KOPT-K1 (cell line): ENCODE data around the gene GRID1.
"Not testable (repeated sequence)": the region's sequence is repeated elsewhere in the genome, so short reads cannot be mapped to it uniquely, and the experiment has no call there.

Source experiments
- H3K27ac ChIP-seq: fragments of 200-600 bp; sonication (generic); 2 replicates; pipeline ENCODE4 v1.5.1; 2016; ENCODE audit warnings: antibody characterized with exemption, mild to moderate bottlenecking, low read depth, low read length; ENCODE audit not compliant: poor library complexity, severe bottlenecking
- H3K36me3 ChIP-seq: fragments of 200-600 bp; sonication (generic); 2 replicates; pipeline ENCODE4 v1.5.1; 2017; ENCODE audit warnings: antibody characterized with exemption, mild to moderate bottlenecking, low read length, moderate library complexity; ENCODE audit not compliant: insufficient read depth
- H3K9me3 ChIP-seq: fragments of 200-600 bp; sonication (generic); 2 replicates; pipeline ENCODE4 v1.5.1; 2017; ENCODE audit warnings: antibody characterized with exemption, low read length, mild to moderate bottlenecking; ENCODE audit not compliant: insufficient read depth, poor library complexity, severe bottlenecking

Gene GRID1

DNA sequence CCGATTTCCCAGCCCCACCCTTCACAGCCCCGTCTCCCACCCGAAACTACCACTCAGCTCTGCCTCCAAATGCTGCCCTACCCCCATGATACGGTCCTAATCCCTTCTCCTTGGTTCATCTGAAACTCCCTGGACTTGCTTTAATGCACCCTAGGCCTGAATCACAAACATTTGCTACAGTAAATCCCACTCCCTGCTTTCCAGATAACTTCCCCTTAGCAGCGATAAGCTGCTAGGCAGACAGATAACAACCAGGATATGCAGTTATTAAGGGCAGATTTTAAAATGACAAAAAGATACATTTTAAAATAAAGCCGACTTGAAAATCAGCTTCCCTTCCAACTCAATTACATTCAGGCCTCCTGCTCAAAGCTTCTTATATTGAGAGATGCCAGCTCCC, 514.7 kb downstream of the GRID1 start:
- Histone ChIP-seq H3K36me3 (no peaks in the 10 kb centered on the region), H3K27ac (no peak overlapping the region), H3K9me3 (no peaks in the 10 kb centered on the region)

DNA sequence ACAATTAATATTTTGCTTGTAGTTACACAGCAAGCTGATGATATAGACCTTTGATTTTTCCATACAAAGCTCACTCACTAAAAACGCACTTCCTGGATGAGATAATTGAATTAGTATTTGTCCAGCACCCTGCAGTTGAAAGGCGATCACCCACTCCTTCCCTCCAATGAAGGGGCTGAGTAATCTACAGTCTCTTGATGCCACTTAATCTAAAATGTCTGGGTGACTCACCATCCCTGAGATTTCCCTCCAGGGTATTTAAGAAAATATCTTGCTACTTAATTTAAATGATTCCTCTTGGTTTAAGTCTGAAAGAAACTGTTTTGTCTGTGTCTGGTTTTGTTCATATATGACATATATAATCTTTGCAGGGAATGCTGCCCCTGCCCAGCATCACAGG, 515.3 kb downstream of the GRID1 start:
- Histone ChIP-seq H3K27ac (no peak overlapping the region), H3K36me3 (no peaks in the 10 kb centered on the region), H3K9me3 (no peaks in the 10 kb centered on the region)

GRCh38 chr10:85850736-85851135, 515.9 kb downstream of the GRID1 start:
- Histone ChIP-seq H3K9me3 (no peaks in the 10 kb centered on the region), H3K36me3 (no peaks in the 10 kb centered on the region), H3K27ac (no peak overlapping the region)

DNA sequence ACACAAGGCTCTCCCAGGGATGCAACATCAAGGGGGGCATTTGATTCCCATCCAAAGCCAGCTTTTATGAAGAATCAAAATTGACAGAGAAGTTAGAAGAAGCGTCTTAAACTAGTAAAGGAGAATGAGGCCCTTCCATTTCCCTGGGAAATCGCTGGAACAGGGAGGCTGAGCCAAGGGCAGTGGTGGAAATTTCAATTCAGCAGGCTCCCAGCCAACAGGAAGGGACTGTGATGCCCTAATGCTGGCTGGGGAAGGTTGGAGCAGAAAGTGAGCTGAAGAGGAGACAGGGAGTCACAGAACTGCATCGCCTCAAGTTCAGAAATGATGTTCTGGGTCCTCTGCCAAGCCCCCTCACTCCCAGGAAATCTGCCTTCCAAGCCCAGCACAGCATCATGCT, 517.3 kb downstream of the GRID1 start:
- H3K36me3 ChIP-seq: no peaks in the 10 kb centered on the region
- no peak overlapping the region for H3K27ac ChIP-seq
- no peaks in the 10 kb centered on the region for H3K9me3 ChIP-seq

DNA sequence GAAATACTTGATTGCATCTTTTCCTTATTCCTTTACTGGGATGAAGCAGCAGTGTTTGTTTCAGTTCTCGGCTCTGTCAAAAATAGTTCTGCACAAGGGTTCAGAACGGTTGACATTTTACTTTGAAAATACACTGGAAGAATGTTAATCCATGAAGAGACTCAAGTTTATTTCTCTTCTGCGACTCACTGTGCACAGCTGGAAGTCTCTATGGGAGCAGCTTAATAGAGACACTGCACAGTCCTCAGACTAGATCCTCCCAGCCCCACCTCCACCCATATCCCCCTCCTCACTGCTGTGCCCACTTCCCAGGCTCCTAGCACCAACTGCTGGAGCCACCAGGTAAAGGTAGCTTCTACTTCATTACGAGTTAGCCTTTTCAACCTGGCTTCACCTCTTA, 517.8 kb downstream of the GRID1 start:
- no peak overlapping the region for H3K27ac ChIP-seq
- H3K9me3 ChIP-seq: no peaks in the 10 kb centered on the region
- no peaks in the 10 kb centered on the region for H3K36me3 ChIP-seq

GRCh38 chr10:85847085-85847484, 519.5 kb downstream of the GRID1 start:
- Histone ChIP-seq H3K9me3 (no peaks in the 10 kb centered on the region), H3K36me3 (no peaks in the 10 kb centered on the region), H3K27ac (no peak overlapping the region)

- not testable (repeated sequence) for H3K27ac ChIP-seq, H3K36me3 ChIP-seq
- peaks cover 11% of the 10 kb centered on the region for H3K9me3 ChIP-seq
Observed at GRCh38 chr10:85838660-85839059, 527.9 kb downstream of the GRID1 start.

DNA sequence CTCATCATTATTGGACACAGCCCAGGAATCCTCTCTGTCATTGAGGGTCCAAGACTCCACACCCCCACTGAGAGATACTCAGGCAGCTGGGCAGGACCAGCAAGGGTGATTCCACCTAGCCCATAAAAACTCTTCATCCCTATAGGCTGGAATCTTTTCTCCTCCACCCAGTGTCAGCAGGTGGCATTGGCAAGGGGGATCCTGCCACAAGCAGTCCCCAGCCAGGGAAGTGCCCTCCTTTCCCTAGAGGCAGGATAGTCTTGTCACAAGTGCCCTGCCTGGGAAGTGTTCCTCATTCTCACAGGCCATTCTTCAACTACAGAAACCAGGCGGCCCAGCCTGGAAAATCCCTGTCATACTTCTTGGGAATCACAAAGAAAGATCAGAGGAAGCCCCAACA, 533.6 kb downstream of the GRID1 start:
- H3K27ac ChIP-seq: no peak overlapping the region
- no peaks in the 10 kb centered on the region for H3K36me3 ChIP-seq
- H3K9me3 ChIP-seq: peaks cover 5% of the 10 kb centered on the region

DNA sequence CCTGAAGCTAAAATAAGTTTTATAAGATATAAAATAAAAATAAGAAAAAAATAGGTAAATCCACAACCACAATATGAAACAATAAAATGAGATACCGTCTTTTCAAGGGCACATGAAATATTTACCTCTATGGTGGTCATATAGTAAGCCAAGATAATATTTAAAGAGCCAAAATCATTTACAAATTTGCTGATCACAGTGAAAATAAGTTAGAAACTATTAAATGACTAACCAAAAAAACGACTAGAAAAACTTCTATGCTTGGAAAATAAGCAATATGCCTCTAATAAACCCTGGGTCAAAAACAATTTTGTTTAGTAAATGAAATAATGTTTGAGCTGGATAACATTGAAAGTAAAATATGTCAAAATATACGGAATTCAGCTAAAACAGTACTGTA, 535.2 kb downstream of the GRID1 start:
- Histone ChIP-seq H3K27ac (no peak overlapping the region), H3K9me3 (peaks cover 5% of the 10 kb centered on the region), H3K36me3 (no peaks in the 10 kb centered on the region)

- no peaks in the 10 kb centered on the region for H3K36me3 ChIP-seq
- H3K9me3 ChIP-seq: no peaks in the 10 kb centered on the region
- no peak overlapping the region for H3K27ac ChIP-seq
Observed at GRCh38 chr10:85826377-85826776, 540.2 kb downstream of the GRID1 start.

DNA sequence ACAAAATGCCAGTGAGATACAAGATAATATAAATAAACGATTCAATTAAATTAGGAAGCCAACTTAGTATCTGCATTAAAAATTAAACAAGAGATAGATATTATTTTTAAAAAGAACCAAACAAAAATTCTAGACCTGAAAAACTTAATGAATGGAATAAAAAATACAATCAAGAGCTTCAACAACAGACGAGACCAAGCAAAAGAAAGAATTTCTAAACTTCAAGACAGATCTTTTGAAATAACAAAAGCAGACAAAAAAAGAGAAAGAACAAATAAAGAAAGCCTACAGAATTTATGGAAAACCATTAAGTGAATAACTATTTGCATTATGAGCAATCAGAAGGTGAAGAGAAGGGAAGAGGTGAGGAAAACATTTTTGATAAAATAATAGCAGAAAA, 555.2 kb downstream of the GRID1 start:
- H3K9me3 ChIP-seq: peaks cover 13% of the 10 kb centered on the region

DNA sequence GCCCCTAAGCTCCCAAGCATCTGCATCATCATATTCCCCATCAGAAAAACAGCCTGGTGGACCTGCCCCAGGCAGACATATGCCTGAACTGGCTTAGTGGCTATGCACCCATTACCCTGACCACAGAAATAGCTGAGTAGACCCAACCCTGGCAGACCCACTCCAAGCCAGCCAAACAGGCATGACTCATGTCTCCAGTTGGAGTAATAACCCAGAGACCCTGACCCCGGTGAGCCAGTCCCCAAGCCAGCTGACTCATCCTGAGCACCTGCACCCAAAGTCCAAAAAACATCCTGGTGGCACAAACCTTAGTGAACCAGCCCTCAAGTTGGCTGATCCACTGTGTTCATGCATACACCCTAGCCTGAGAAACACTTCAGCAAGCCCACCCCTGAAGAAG, 555.9 kb downstream of the GRID1 start:
- H3K27ac ChIP-seq: no peak overlapping the region
- H3K36me3 ChIP-seq: no peaks in the 10 kb centered on the region
- peaks cover 13% of the 10 kb centered on the region for H3K9me3 ChIP-seq

More for the DNA sequence above, 555.2 kb downstream of the GRID1 start:
- H3K27ac ChIP-seq: no peak overlapping the region
- no peaks in the 10 kb centered on the region for H3K36me3 ChIP-seq

GRCh38 chr10:85795460-85795859, 571.1 kb downstream of the GRID1 start:
- Histone ChIP-seq H3K9me3 (no peaks in the 10 kb centered on the region), H3K27ac (no peak overlapping the region), H3K36me3 (no peaks in the 10 kb centered on the region)

DNA sequence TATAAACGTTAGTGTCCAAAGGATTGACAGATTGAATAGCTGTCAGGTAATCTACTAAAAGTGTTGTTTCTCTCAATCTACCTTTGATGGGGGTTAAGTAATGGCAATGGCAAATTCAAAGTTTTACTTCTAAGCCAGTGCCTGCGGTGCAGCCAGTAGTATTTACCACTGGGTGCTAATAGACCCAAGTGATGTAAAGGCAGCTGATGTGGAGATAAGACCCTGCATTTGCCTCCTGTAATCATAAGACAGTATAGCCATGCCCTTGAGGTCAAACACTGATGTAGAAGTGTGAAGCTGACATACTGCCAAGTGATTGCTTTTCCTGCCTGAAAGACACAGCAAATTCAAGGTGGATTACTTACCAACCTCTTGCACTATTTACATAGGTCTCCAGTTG, 572.0 kb downstream of the GRID1 start:
- H3K9me3 ChIP-seq: no peaks in the 10 kb centered on the region
- no peak overlapping the region for H3K27ac ChIP-seq
- H3K36me3 ChIP-seq: no peaks in the 10 kb centered on the region

DNA sequence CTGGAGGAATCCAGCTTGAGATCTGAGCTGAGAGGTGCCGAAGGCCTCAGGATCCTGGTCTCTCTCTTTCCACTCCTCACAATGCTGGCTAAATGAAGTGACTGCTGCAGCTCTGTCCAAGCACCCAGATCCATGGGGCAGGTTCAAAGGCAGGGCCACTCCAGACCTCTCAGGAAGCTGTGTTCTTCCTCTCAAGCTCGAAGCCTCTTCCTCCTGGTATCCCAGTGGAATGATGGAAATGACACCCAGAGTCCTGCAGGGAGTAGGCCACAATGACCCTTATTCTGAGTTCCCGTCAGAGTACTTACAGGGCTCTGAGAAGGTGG, 574.1 kb downstream of the GRID1 start:
- Histone ChIP-seq H3K27ac (no peak overlapping the region), H3K9me3 (no peaks in the 10 kb centered on the region), H3K36me3 (no peaks in the 10 kb centered on the region)

- Histone ChIP-seq H3K36me3 (no peaks in the 10 kb centered on the region), H3K27ac (no peak overlapping the region), H3K9me3 (no peaks in the 10 kb centered on the region)
Observed at GRCh38 chr10:85791818-85792532, 574.6 kb downstream of the GRID1 start.
